Mononuclear cell (primary cell): ENCODE data around the gene DSCAM. TPM values are rescaled to one million over a fixed set of nuclear protein-coding genes. Genes with fewer than 3 reads are reported as not detected.

ENCODE experiments used
- H3K27me3 ChIP-seq: 2 replicates; pipeline ENCODE4 v1.6.0; 2011; ENCODE audit warnings: low read length, control low read depth; ENCODE audit not compliant: insufficient read depth
- H3K4me1 ChIP-seq: 2 replicates; pipeline ENCODE4 v1.5.1; 2011; ENCODE audit warnings: mild to moderate bottlenecking, low read length, control low read depth; ENCODE audit not compliant: insufficient read depth
- H3K4me3 ChIP-seq: 2 replicates; pipeline ENCODE4 v1.5.1; 2011; ENCODE audit warnings: mild to moderate bottlenecking, low read length, moderate library complexity
- H3K9me3 ChIP-seq: 2 replicates; pipeline ENCODE4 v1.5.1; 2011; ENCODE audit warnings: low read depth, mild to moderate bottlenecking, control low read depth, low read length
- total RNA-seq: library from RNA; depleted of rRNA; stranded (reverse); fragments of >200 nt; gene quantifications from one replicate; pipeline ENCODE4 v1.2.3, GENCODE V29; 2012

Gene DSCAM
- total RNA-seq, 1 donor = not detected

- Histone ChIP-seq H3K4me1 (no peaks in the 10 kb centered on the region), H3K27me3 (no peaks in the 10 kb centered on the region), H3K4me3 (no peak overlapping the region), H3K9me3 (no peaks in the 10 kb centered on the region)
Measured at GRCh38 chr21:40140675-40141074, 706.3 kb downstream of the DSCAM start.

DNA sequence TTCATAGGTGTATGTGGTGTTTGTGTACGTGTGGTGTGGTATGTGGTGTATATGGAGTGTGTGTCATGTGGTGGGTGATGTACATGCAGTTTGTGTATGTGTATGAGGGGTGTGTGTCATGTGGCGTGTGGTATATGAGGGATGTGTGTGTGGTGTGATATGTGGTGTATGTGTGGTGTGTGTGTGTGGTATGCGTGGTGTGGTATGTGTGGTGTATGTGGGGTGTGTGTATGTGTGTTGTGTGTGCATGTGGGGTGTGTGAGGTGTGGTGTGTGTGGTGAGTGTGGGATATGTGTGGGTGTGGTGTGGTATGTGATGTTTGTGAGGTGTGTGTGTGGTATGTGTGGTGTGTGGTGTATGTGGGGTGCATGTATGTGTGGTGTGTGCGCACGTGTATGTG lies 707.3 kb downstream of the DSCAM start:
- Histone ChIP-seq H3K27me3 (no peaks in the 10 kb centered on the region), H3K9me3 (no peaks in the 10 kb centered on the region), H3K4me1 (no peaks in the 10 kb centered on the region), H3K4me3 (no peak overlapping the region)

DNA sequence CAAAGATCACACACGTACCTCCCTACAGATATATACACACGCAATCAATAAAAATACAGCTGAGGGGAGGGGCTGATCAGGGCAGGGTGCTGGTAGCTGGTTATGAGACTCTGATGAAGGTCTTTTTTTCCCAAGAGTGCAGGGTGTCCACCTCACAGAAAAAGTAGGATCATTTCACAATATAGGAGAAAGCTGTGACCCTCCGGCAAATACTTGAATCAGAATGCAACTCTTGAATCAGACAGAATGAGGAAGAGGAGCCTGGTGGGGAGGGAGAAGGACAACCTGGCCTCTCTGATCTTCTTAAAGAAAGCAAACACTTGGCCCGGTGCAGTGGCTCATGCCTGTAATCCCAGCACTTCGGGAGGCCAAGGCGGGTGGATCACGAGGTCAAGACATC lies 710.4 kb downstream of the DSCAM start:
- Histone ChIP-seq H3K4me1 (no peaks in the 10 kb centered on the region), H3K27me3 (no peaks in the 10 kb centered on the region), H3K9me3 (no peaks in the 10 kb centered on the region), H3K4me3 (no peak overlapping the region)

DNA sequence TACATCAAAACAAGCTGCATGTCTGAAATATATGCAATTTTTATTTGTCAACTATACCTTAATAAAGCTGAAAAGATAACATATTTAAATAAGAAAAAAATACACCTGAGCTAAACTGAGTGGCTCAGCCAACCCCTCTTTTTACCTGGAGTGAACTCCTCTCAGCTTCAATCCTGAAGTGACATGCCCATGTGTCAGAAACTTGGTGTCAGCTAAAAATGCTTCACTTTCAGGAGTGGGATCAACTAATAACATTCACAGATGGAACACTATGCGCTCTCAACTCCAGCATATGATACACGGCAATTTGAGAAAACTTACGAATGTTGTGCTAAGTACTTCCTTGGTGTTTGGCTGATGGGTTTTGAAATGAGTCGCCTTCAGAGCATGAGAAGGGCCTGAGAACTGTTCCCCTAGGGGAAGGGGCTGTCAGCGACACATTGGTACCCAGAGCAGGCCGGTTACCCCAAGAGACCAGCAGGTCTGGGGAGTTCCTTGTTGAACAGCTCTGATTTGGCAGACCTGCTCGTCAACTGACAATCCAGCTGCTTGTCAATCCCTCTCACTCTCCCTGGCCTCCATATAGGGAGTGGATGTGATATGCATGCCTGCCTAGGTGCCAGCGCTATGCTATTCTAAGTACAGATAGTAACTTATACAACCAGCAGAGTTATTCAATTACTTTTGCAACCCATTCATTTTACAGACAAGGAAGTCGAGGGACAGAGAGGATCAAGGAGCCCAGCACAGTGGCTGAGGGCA lies 712.0 kb downstream of the DSCAM start:
- no peaks in the 10 kb centered on the region for H3K9me3 ChIP-seq
- H3K4me1 ChIP-seq = no peaks in the 10 kb centered on the region
- H3K4me3 ChIP-seq = no peak overlapping the region
- no peaks in the 10 kb centered on the region for H3K27me3 ChIP-seq

GRCh38 chr21:40130476-40130875 lies 716.5 kb downstream of the DSCAM start:
- H3K27me3 ChIP-seq = no peaks in the 10 kb centered on the region
- H3K4me3 ChIP-seq = no peak overlapping the region
- no peaks in the 10 kb centered on the region for H3K9me3 ChIP-seq
- H3K4me1 ChIP-seq = no peaks in the 10 kb centered on the region

DNA sequence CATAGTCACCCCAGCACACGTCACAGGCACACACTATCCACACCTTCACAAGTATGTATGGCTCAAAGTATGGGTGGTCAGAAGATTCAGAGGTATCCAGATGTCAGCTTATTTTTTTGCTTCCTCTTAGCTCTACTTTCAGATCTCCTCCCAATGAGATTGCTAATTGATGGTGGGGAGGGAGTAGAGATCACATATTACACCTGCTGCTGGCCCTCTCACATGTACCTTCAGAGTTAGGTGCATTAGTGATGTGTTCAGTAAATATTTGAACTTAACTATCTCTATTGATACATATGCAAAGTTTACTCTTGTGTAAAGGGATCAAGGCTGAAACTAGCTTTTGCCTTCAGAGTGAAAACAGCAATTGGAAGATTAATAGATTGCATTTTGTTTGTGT lies 717.1 kb downstream of the DSCAM start:
- H3K27me3 ChIP-seq = no peaks in the 10 kb centered on the region
- H3K4me3 ChIP-seq = no peak overlapping the region
- no peaks in the 10 kb centered on the region for H3K9me3 ChIP-seq
- no peaks in the 10 kb centered on the region for H3K4me1 ChIP-seq

- Histone ChIP-seq H3K4me1 (no peaks in the 10 kb centered on the region), H3K4me3 (no peak overlapping the region), H3K9me3 (no peaks in the 10 kb centered on the region), H3K27me3 (no peaks in the 10 kb centered on the region)
Measured at GRCh38 chr21:40128891-40129290, 718.1 kb downstream of the DSCAM start.

DNA sequence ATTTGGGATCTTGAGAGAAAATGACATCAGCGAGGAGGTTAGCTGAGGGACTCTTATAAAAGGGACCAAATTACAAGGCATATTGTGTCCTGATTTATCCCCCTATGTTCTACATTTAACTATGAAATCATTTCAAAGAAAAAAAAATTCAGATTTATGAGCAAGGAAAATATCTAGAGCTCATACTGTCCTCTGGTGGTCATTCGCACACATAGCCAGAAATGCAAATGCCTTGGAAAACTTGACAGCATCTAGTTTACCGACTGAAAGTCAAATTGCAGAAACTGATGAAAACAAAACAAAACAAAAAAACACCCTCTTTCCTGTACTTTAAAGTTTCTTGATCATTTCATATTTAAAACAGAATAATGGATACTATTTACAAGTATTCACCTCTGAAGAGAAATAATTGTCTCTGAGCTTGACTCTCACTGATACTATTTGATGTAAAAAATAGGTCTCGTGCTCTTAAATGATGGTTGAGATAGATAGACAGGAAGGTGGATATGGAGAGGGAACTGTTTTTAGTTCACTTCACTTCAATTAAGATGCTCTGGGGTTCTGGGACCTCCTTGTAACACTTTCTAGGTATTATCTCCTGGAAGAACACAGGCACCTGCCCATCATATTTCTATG lies 725.9 kb downstream of the DSCAM start:
- H3K9me3 ChIP-seq = no peaks in the 10 kb centered on the region
- H3K4me1 ChIP-seq = no peaks in the 10 kb centered on the region
- H3K4me3 ChIP-seq = no peak overlapping the region
- H3K27me3 ChIP-seq = no peaks in the 10 kb centered on the region

DNA sequence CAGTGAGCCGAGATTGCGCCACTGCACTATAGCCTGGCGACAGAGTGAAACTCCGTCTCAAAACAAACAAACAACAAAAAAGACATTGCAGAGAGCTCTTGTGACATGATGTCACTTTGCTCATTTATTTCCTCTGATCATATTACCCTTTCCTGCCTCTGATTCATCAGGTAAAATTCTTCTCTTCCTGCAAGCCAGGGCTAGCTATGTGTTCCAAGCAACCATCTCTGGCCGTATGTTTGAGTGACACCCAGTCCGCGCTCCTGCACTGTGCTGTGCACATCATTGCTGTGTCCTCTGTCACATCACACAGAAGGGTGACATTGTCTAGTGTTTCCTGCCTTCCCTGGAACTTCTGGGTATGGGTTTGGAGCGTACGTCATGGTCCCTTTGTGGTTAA lies 728.4 kb downstream of the DSCAM start:
- H3K27me3 ChIP-seq = no peaks in the 10 kb centered on the region
- no peak overlapping the region for H3K4me3 ChIP-seq
- H3K4me1 ChIP-seq = no peaks in the 10 kb centered on the region
- H3K9me3 ChIP-seq = no peaks in the 10 kb centered on the region

DNA sequence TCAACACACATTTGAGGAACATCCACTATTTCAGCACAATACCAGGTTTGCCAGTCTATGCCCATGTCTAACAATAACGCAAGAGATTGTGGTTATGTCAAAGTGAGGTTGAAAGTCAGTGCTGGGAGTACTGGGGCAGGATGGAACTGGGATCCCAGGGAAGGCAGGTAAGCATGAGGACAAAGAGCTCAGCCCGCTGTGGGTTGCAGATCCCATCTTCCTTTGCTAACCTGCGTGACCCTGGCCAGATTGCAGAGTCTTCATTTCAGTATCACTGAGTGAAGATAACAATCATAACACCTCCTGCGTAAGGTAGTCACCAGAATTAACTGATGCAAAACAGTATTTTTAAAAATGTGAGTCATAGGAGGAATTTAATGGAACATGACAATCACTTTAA lies 729.7 kb downstream of the DSCAM start:
- Histone ChIP-seq H3K9me3 (no peaks in the 10 kb centered on the region), H3K27me3 (no peaks in the 10 kb centered on the region), H3K4me1 (no peaks in the 10 kb centered on the region)

DNA sequence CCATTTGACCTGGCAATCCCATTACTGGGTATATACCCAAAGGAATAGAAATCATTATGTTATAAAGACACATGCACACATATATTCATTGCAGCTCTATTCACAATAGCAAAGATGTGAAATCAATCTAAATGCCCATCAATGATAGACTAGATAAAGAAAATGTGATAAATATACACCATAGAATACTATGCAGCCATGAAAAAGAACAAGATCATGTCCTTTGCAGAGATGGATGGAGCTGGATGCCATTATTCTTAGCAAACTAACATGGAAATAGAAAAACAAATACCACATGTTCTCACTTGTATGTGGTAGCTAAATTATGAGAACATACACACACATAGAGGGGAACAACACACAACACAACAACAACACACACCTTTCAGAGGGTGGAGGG lies 731.2 kb downstream of the DSCAM start:
- Histone ChIP-seq H3K9me3 (no peaks in the 10 kb centered on the region), H3K4me1 (no peaks in the 10 kb centered on the region), H3K27me3 (no peaks in the 10 kb centered on the region), H3K4me3 (no peak overlapping the region)

More for the DNA sequence above, 729.7 kb downstream of the DSCAM start:
- no peak overlapping the region for H3K4me3 ChIP-seq

DNA sequence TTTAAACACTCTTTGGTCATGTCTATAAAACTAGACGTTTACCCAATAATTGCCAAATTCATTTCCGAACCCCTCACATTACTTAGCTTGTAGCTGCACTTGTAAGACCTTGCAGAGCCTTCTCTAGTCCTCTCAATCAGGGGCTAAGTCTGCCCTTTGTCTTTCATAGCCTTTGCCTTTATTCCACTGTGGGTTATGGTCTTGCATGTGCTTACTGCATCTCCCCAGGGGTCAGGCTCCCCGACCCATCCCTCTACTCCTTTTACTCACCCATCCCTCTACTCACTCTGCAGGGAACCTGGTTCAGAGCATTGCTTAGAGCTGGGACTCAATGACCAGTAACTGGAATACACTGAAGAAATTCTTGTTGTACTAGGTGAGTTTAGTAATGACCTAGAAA lies 744.3 kb downstream of the DSCAM start:
- no peak overlapping the region for H3K4me3 ChIP-seq
- no peaks in the 10 kb centered on the region for H3K27me3 ChIP-seq
- no peaks in the 10 kb centered on the region for H3K9me3 ChIP-seq

DNA sequence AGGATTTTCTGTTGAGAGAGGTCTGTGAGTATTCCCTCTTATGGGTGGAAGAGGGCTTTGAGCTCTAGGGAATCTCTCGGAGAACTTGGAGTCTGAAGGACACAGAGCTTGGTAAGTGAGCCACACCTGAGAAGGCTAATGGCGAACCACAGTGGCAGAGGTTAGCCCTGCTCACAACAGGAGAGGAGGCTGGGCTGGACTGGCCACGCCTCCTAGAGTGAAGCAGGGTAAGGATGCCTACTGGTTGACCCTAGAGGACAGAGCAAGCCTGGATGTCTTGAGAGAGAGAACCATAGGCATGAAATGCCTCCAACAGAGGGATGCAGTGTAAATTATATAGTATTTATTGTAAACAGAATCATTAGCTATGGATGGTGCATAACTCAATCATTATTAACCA lies 747.1 kb downstream of the DSCAM start:
- no peaks in the 10 kb centered on the region for H3K9me3 ChIP-seq
- no peak overlapping the region for H3K4me3 ChIP-seq
- H3K27me3 ChIP-seq = no peaks in the 10 kb centered on the region
- H3K4me1 ChIP-seq = no peaks in the 10 kb centered on the region

More for the DNA sequence above, 744.3 kb downstream of the DSCAM start:
- no peaks in the 10 kb centered on the region for H3K4me1 ChIP-seq

DNA sequence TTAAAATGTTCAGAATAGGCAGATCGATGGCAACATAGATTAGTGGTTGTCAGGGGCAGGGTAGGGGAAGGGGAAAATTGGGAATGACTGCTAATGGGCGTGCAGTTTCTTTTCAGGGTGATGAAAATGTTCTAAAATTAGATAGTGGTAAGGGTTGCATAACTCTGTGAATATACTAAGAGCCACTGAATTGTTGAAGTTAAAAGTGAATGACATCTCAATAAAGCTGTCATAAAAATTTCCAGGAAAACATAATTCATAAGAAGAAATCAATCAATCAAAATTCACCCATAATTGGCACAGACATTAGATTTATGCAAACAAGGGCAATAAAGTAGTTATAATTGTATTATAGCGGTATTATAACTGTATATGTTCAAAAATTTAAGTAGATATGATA lies 751.5 kb downstream of the DSCAM start:
- Histone ChIP-seq H3K4me3 (no peak overlapping the region), H3K4me1 (no peaks in the 10 kb centered on the region), H3K9me3 (no peaks in the 10 kb centered on the region), H3K27me3 (no peaks in the 10 kb centered on the region)

DNA sequence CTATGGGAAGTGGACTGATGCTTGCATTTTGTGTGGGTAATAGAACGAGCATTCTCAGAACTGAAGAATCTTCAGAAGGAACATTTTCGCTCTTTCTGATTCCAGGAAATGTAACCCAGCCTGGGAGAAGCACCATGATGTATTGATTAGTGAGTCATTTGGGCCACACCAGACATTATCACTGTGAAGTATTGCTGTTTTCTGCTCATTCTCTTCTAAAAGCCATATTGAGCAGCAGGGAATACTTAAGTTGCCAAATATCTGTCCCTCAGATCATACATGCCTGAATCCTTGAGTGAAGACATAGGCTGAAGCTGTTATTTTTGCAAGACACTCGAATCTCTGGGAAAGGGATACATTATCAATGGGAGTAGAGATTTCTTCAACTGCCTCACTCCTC lies 766.6 kb downstream of the DSCAM start:
- Histone ChIP-seq H3K4me3 (no peak overlapping the region), H3K9me3 (no peaks in the 10 kb centered on the region), H3K4me1 (no peaks in the 10 kb centered on the region), H3K27me3 (no peaks in the 10 kb centered on the region)

- Histone ChIP-seq H3K27me3 (no peaks in the 10 kb centered on the region), H3K4me1 (no peaks in the 10 kb centered on the region), H3K9me3 (no peaks in the 10 kb centered on the region), H3K4me3 (no peak overlapping the region)
Measured at GRCh38 chr21:40074710-40075109, 772.2 kb downstream of the DSCAM start.
